ENCODE results near the gene RBM33.

The RBM33 gene

DNA sequence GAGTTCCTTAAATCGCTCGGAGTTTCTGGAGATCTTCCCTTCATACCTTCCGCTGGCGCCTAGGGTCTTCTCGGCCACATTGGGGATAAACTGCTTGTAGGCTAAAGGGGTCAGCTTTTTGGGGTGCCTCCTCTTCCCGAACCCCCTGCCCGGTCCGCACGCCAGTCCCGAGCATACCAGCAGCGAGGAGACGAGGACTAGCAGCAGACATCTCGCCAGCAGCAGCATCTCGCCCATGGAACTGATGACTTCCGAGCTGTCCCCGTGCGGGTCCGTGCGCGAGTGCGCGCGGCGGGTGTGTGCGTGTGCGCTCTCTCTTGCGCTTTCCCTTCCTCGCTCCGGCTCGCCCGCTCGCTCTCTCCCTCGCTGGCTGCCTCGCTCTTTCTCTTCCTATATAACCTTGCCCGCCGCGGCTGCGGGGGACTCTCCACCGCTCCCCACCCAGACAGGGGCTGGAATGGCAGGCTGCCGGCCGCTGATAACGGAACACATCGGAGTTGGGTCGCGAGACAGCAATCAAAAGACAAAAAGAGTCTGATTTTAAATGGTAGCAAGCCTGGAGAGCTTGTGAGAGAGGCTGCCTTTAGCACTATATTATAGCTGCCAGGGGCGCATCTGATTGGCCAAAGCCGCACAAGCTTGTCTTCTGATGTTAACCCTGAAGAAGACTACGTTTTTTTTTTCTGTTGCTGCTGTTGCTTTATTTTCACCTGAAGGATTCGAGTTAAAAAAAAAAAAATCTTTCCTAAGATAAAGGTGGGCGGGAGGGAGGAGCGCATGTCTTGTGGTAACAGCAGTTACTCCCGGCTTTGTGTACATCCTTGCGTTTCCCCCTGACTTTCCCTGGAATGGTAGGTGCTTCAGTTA, 167.7 kb downstream of the RBM33 start, which contains the start of gene SHH:
TSS of gene SHH (minus strand) at position 569 of the 867 bp plus-strand sequence. CDS start at position 228, 341 bp downstream.
- TF ChIP-seq NFIC (IDR thresholded peaks at IDR 0.05) = no peak
- TF ChIP-seq, protein P1, sequence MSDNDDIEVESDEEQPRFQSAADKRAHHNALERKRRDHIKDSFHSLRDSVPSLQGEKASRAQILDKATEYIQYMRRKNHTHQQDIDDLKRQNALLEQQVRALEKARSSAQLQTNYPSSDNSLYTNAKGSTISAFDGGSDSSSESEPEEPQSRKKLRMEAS (IDR thresholded peaks at IDR 0.05) = no peak
- no peak for TF ChIP-seq CEBPB (IDR thresholded peaks at IDR 0.05)
- no peak for TF ChIP-seq YY1 (IDR thresholded peaks at IDR 0.05; ENCODE audit: low read depth)
- TF ChIP-seq EP300 (IDR thresholded peaks at IDR 0.05; ENCODE audit: borderline replicate concordance) = no peak
- no peak for TF ChIP-seq ZBTB7A (IDR thresholded peaks at IDR 0.05; ENCODE audit: low read depth)
- no peak for TF ChIP-seq TEAD4 (IDR thresholded peaks at IDR 0.05)

- no peak for TF ChIP-seq REST (IDR thresholded peaks at IDR 0.05; ENCODE audit: low read depth)
- no peak for TF ChIP-seq CEBPB (IDR thresholded peaks at IDR 0.05)
- no peak for TF ChIP-seq YY1 (IDR thresholded peaks at IDR 0.05; ENCODE audit: low read depth)
- TF ChIP-seq FOXM1 (IDR thresholded peaks at IDR 0.05; ENCODE audit: borderline replicate concordance, low read depth) = no peak
- TF ChIP-seq, protein P2, sequence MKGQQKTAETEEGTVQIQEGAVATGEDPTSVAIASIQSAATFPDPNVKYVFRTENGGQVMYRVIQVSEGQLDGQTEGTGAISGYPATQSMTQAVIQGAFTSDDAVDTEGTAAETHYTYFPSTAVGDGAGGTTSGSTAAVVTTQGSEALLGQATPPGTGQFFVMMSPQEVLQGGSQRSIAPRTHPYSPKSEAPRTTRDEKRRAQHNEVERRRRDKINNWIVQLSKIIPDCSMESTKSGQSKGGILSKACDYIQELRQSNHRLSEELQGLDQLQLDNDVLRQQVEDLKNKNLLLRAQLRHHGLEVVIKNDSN (IDR thresholded peaks at IDR 0.05) = no peak
- no peak for TF ChIP-seq TCF12 (IDR thresholded peaks at IDR 0.05; ENCODE audit: low read depth)
- TF ChIP-seq CREB1 (IDR thresholded peaks at IDR 0.05; ENCODE audit: low read depth) = no peak
- TF ChIP-seq EGR1 (IDR thresholded peaks at IDR 0.05) = no peak
- no peak for TF ChIP-seq NFIC (IDR thresholded peaks at IDR 0.05)
- TF ChIP-seq EP300 (IDR thresholded peaks at IDR 0.05; ENCODE audit: borderline replicate concordance) = no peak
- no peak for TF ChIP-seq TEAD4 (IDR thresholded peaks at IDR 0.05)
- TF ChIP-seq RAD21 (IDR thresholded peaks at IDR 0.05; ENCODE audit: low read depth) = no peak
- no peak for TF ChIP-seq TAF1 (IDR thresholded peaks at IDR 0.05; ENCODE audit: low read depth)
- TF ChIP-seq ZBTB7A (IDR thresholded peaks at IDR 0.05; ENCODE audit: low read depth) = no peak
Measured at GRCh38 chr7:155813125-155813524, 168.7 kb downstream of the RBM33 start.

DNA sequence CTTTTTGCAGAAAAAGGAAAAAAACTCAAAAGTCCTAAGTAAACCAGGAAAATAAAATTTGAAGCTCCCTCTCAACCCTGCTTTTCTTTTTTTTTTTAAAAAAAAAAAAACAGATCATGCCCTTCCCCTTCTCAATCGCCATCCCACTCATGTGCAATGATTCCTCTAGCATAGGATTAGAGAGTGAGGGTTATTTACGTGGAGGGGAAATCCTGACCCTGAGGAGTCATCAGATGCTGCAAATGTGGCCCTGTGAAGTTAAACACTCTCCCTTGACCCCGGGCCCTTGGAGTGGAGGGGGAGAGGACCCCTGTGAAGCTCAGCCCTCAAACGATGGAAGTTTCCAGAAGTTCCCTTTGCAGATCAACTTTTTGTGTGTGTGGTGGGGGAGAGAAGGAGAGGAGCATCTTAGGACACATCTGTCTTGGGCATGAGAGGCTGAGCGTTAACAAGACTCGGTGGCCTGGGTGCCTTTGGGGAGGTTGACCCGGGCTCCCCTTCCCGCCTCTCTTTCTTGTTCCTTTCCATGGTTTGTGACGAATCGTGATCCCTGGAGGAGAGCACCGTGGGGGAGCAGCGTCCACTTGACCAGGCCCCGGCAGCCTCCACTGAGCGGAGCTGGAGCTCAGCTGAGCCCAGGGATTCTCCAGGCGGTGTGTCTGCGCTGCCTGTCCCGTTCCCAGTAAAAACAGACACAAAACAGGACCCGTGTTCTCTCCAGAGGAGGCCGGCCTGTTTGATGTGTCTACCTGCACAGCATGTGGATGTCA, 169.3 kb downstream of the RBM33 start:
- no peak for TF ChIP-seq ZBTB7A (IDR thresholded peaks at IDR 0.05; ENCODE audit: low read depth)
- TF ChIP-seq YY1 (IDR thresholded peaks at IDR 0.05; ENCODE audit: low read depth) = no peak
- TF ChIP-seq NFIC (IDR thresholded peaks at IDR 0.05) = no peak
- TF ChIP-seq, protein P2 (IDR thresholded peaks at IDR 0.05) = no peak
- TF ChIP-seq, protein P1 (IDR thresholded peaks at IDR 0.05) = no peak
- no peak for TF ChIP-seq TCF12 (IDR thresholded peaks at IDR 0.05; ENCODE audit: low read depth)
- no peak for TF ChIP-seq TAF1 (IDR thresholded peaks at IDR 0.05; ENCODE audit: low read depth)
- TF ChIP-seq CREB1 (IDR thresholded peaks at IDR 0.05; ENCODE audit: low read depth) = no peak
- no peak for TF ChIP-seq RAD21 (IDR thresholded peaks at IDR 0.05; ENCODE audit: low read depth)
- TF ChIP-seq TEAD4 (IDR thresholded peaks at IDR 0.05) = no peak
- no peak for TF ChIP-seq REST (IDR thresholded peaks at IDR 0.05; ENCODE audit: low read depth)
- TF ChIP-seq FOXM1 (IDR thresholded peaks at IDR 0.05; ENCODE audit: borderline replicate concordance, low read depth) = no peak
- no peak for TF ChIP-seq CEBPB (IDR thresholded peaks at IDR 0.05)
- TF ChIP-seq EGR1 (IDR thresholded peaks at IDR 0.05) = no peak
- TF ChIP-seq EP300 (IDR thresholded peaks at IDR 0.05; ENCODE audit: borderline replicate concordance) = no peak

DNA sequence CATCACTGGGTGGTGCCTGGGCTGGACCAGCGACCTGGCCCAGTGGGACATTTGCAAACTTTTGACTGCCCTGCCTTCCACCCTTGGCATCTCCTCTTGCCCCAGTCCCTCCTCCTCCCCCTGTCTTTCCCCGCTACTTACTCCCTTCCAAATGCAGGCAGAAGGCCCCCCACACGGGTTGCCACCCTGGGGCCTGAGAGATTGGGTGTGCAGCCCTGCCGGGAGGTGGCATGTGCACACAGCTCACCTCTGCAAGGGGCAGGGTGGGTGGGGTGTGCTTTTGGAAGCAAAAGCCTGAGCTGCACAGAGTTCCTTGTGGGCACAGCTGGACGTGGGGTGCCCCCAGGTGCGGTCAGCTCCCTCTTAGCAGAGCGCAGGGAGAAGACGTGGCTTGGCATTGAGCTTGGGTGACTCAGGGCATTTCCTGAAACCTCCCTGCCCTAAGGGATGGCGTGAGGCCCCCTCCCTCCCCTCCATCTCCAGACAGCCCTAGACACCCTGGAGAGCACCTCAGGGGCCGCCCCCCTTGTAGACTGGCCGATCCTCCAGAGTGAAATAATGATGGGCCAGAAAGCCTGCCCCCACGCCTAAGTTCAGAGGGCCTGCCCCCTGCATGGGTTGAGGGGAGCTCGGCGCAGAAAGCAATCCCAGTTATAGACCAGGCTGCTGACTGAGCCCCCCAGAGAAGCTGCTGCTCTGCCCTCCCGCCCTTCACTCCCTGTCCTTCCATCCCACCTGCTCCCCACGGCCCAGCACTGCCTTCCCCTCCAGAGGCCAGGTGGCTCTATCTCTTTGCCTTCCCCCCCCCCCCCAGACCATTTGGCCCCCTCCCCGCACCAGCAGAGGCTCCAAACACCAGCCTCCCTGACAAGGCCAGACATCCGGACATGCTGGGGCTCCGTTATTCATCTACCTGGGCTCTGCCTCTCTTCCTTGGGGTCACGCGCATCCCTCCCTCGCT, 170.1 kb downstream of the RBM33 start:
- TF ChIP-seq, protein P2 (IDR thresholded peaks at IDR 0.05) = no peak
- no peak for TF ChIP-seq TCF12 (IDR thresholded peaks at IDR 0.05; ENCODE audit: low read depth)
- TF ChIP-seq EGR1 (IDR thresholded peaks at IDR 0.05) = no peak
- no peak for TF ChIP-seq FOXM1 (IDR thresholded peaks at IDR 0.05; ENCODE audit: borderline replicate concordance, low read depth)
- no peak for TF ChIP-seq REST (IDR thresholded peaks at IDR 0.05; ENCODE audit: low read depth)
- TF ChIP-seq ZBTB7A (IDR thresholded peaks at IDR 0.05; ENCODE audit: low read depth) = no peak
- TF ChIP-seq NFIC (IDR thresholded peaks at IDR 0.05) = no peak
- no peak for TF ChIP-seq CEBPB (IDR thresholded peaks at IDR 0.05)
